GM19025 (cell line): ENCODE results near the gene CELSR3.

Experiments used
- ATAC-seq: cut with Tn5 transposase; IDR thresholded peaks from one replicate; pipeline ENCODE4 v1.9.1; 2021; ENCODE audit warnings: mild to moderate bottlenecking, low read depth, moderate library complexity; ENCODE audit not compliant: unreplicated experiment

Gene CELSR3

GRCh38 chr3:48663489-48664312 lies 1.0 kb upstream of the CELSR3 start:
- ATAC-seq, result peak; percentile 82

GRCh38 chr3:48662145-48662752 lies 437 bp downstream of the CELSR3 start:
- no peak for ATAC-seq

- no peak for ATAC-seq
Measured at GRCh38 chr3:48661501-48662144, 1.1 kb downstream of the CELSR3 start.

GRCh38 chr3:48660800-48661400 lies 1.8 kb downstream of the CELSR3 start:
- no peak for ATAC-seq

- ATAC-seq, result no peak
Measured at GRCh38 chr3:48656841-48657281, 5.8 kb downstream of the CELSR3 start.

GRCh38 chr3:48656061-48656840 lies 6.4 kb downstream of the CELSR3 start:
- no peak for ATAC-seq

GRCh38 chr3:48655606-48656005 lies 7.1 kb downstream of the CELSR3 start:
- no peak for ATAC-seq

- ATAC-seq, result no peak
Measured at GRCh38 chr3:48655063-48655462, 7.6 kb downstream of the CELSR3 start.

GRCh38 chr3:48652923-48653715 lies 9.6 kb downstream of the CELSR3 start:
- no peak for ATAC-seq

GRCh38 chr3:48651771-48652170 lies 10.9 kb downstream of the CELSR3 start:
- ATAC-seq, result no peak

GRCh38 chr3:48650723-48651122 lies 12.0 kb downstream of the CELSR3 start:
- no peak for ATAC-seq

- ATAC-seq, result no peak
Measured at GRCh38 chr3:48648188-48648850, 14.4 kb downstream of the CELSR3 start.

GRCh38 chr3:48647714-48648113 lies 15.0 kb downstream of the CELSR3 start:
- ATAC-seq, result no peak

- no peak for ATAC-seq
Measured at GRCh38 chr3:48644898-48645760, 17.6 kb downstream of the CELSR3 start.

GRCh38 chr3:48642605-48643004 lies 20.1 kb downstream of the CELSR3 start:
- no peak for ATAC-seq

- ATAC-seq, result no peak
Measured at GRCh38 chr3:48641396-48641795, 21.3 kb downstream of the CELSR3 start.

- no peak for ATAC-seq
Measured at GRCh38 chr3:48639944-48640606, 22.6 kb downstream of the CELSR3 start.

- no peak for ATAC-seq
Measured at GRCh38 chr3:48637305-48637704, 25.4 kb downstream of the CELSR3 start.
